Measurements from ENCODE around the gene CHST7. TPM values are rescaled to one million over a fixed set of nuclear protein-coding genes. Genes with fewer than 3 reads are reported as not detected.

The CHST7 gene
- total and polyA plus RNA-seq, 2 of the 8 experiments (the other 6 are each of a cell fraction or from before 2014, with no cell fraction given): 7.9 to 14.1 TPM

- FAIRE-seq (no peak), DNase-seq (ENCODE audit: low read depth in 1 of 2, low spot score in 2 of 2) (no peak)
- no peak overlapping the region for H2BK12ac ChIP-seq (ENCODE audit: low read depth, low read length)
- no peak overlapping the region for H4K91ac ChIP-seq (replicated peaks; ENCODE audit: insufficient read length, low read length)
- no peak overlapping the region for H3K56ac ChIP-seq (replicated peaks; ENCODE audit: insufficient read length, low read depth, low read length)
- H3K14ac ChIP-seq (ENCODE audit: insufficient read length): no peak overlapping the region
- TF ChIP-seq CBX5 (IDR thresholded peaks at IDR 0.05; ENCODE audit: low read depth, low read length) (no peak), BACH1 (IDR thresholded peaks at IDR 0.05; ENCODE audit: low read length) (no peak), TEAD4 (IDR thresholded peaks at IDR 0.05; ENCODE audit: low read depth, low read length) (no peak), SRF (IDR thresholded peaks at IDR 0.05; ENCODE audit: low read depth, low read length) (no peak), CHD1 (IDR thresholded peaks at IDR 0.05; ENCODE audit: low read depth, low read length) (no peak), USF2 (IDR thresholded peaks at IDR 0.05; ENCODE audit: low read length) (no peak), TBP (IDR thresholded peaks at IDR 0.05; ENCODE audit: low read depth, low read length) (no peak), RNF2 (IDR thresholded peaks at IDR 0.05; ENCODE audit: borderline replicate concordance, low read depth, low read length, missing control alignments, poor library complexity, severe bottlenecking) (no peak), E2F6 (IDR thresholded peaks at IDR 0.05) (no peak), CHD2 (IDR thresholded peaks at IDR 0.05; ENCODE audit: low read length) (no peak), BRCA1 (IDR thresholded peaks at IDR 0.05; ENCODE audit: low read depth, low read length) (no peak)
- H4K8ac ChIP-seq (ENCODE audit: extremely low read depth, insufficient read depth, low read length): no peak overlapping the region
- no peak overlapping the region for H3K4ac ChIP-seq (replicated peaks; ENCODE audit: insufficient read length, low read depth, low read length)
- no peak overlapping the region for H2BK20ac ChIP-seq (ENCODE audit: low read length)
- no peak overlapping the region for H3K18ac ChIP-seq (ENCODE audit: extremely low read depth, low read length)
- POLR2A ChIA-PET (ENCODE audit: partially characterized antibody): no interaction called here
- H3K27ac ChIP-seq (ENCODE audit: low read depth, low read length): no peak overlapping the region
- H3K23me2 ChIP-seq (ENCODE audit: low read depth, low read length): no peaks in the 10 kb centered on the region
- no peak overlapping the region for H3K4me3 ChIP-seq (ENCODE audit: extremely low read depth in 1 of 4, insufficient read depth in 2 of 4, low read depth in 3 of 4, low read length in 4 of 4)
- no peaks in the 10 kb centered on the region for H3K79me2 ChIP-seq (ENCODE audit: control insufficient read depth in 1 of 2, insufficient read depth in 2 of 2, low read length in 2 of 2)
- H3K27me3 ChIP-seq (replicated peaks in 1 of 4; ENCODE audit: control insufficient read depth in 3 of 4, extremely low read depth in 1 of 4, insufficient read depth in 3 of 4, low read length in 3 of 4): no peaks in the 10 kb centered on the region
- no peak overlapping the region for H2BK120ac ChIP-seq (replicated peaks; ENCODE audit: low read depth, low read length)
- H3K4me2 ChIP-seq (ENCODE audit: insufficient read depth in 1 of 2, low read depth in 2 of 2, low read length in 2 of 2): no peak overlapping the region
- H3K9ac ChIP-seq (replicated peaks in 1 of 4; ENCODE audit: extremely low read depth in 1 of 4, low read depth in 3 of 4, low read length in 3 of 4): no peak overlapping the region
- H3K9me3 ChIP-seq (ENCODE audit: insufficient read depth in 2 of 2, low read depth in 1 of 2, low read length in 1 of 2): no peaks in the 10 kb centered on the region
- WGBS, 2 experiments (ENCODE audit: extremely low coverage in 1 of 2, insufficient coverage in 1 of 2, insufficient read length in 1 of 2, insufficient replicate concordance in 2 of 2, low coverage in 1 of 2, low lambda C conversion rate in 2 of 2, missing lambda C conversion rate in 1 of 2): 88% methylated on average over 1 of the region's 1 CpG; no CpG with 5 or more reads in 1 of the 2 experiments
- peaks cover 0 to 5% (median 0%) of the 10 kb centered on the region in 4 experiments; a peak in 1 of 8 replicates for H3K36me3 ChIP-seq (ENCODE audit: control insufficient read depth in 2 of 4, insufficient read depth in 4 of 4, low read length in 3 of 4)
- H2BK5ac ChIP-seq (ENCODE audit: low read depth, low read length): no peak overlapping the region
- no peaks in the 10 kb centered on the region for H3K79me1 ChIP-seq (ENCODE audit: low read depth, low read length)
- H3K23ac ChIP-seq (ENCODE audit: insufficient read length): no peak overlapping the region
- H4K5ac ChIP-seq (ENCODE audit: insufficient read length, low read depth, low read length): no peak overlapping the region
- H4K20me1 ChIP-seq (replicated peaks in 1 of 2; ENCODE audit: control insufficient read depth in 1 of 2, insufficient read depth in 2 of 2, low read length in 2 of 2): peaks cover 0 to 1% of the 10 kb centered on the region in 2 experiments
- CTCF ChIA-PET (ENCODE audit: partially characterized antibody): interaction anchor here (0.6 to 1.8 kb wide), 3 partner anchors 15 to 224 kb away, joined by 3 to 5 read pairs (median 3); no protein-coding TSS in a partner anchor
- no peak overlapping the region for H2AFZ ChIP-seq (ENCODE audit: low read length)
- peaks cover 0 to 5% (median 2%) of the 10 kb centered on the region in 4 experiments; a peak in 2 of 7 replicates for H3K4me1 ChIP-seq (replicated peaks in 1 of 4; ENCODE audit: control insufficient read depth in 3 of 4, insufficient read depth in 4 of 4, low read length in 3 of 4)
- no peak overlapping the region for H2AK5ac ChIP-seq (ENCODE audit: low read depth, low read length)
- H2BK15ac ChIP-seq (ENCODE audit: low read length): no peak overlapping the region
Observed at GRCh38 chrX:46630141-46630540, 56.6 kb downstream of the CHST7 start.

Data from H1 (cell line).